Thyroid gland (tissue), 4 donors: ENCODE data around the gene IL4.

ENCODE experiments used
- CTCF ChIP-seq, 6 experiments: fragments of 200-600 bp in 3 of 6; fragments of 450-650 bp in 3 of 6; sonication (generic) in 3 of 6; IDR thresholded peaks; one replicate each; pipeline ENCODE4 v1.5.1; 2016 to 2019; ENCODE audit warnings: antibody characterized with exemption in 6 of 6, mild to moderate bottlenecking in 2 of 6, inconsistent platforms in 1 of 6, moderate library complexity in 1 of 6
- POLR2A ChIP-seq, 2 donors: fragments of 450-650 bp; IDR thresholded peaks; one replicate each; pipeline ENCODE4 v1.6.1; 2017; ENCODE audit warnings: antibody characterized with exemption in 2 of 2, mild to moderate bottlenecking in 2 of 2, moderate library complexity in 1 of 2

GRCh38 chr5:132655821-132656773 lies 17.7 kb upstream of the IL4 start:
- TF ChIP-seq POLR2A (IDR thresholded peaks at IDR 0.05), result no peak
- peak in 2 of 6 experiments; percentile 12 to 29 for TF ChIP-seq CTCF (IDR thresholded peaks at IDR 0.05)
